Body of pancreas (tissue), 4 donors: ENCODE results near the gene DCDC2B.
A peak's percentile ranks its signal among the peaks of the same experiment; 100 is the strongest.

Experiments
- POLR2A ChIP-seq, 3 donors: fragments of 450-650 bp; IDR thresholded peaks; one replicate each; pipeline ENCODE4 v1.6.1; 2016; ENCODE audit warnings: antibody characterized with exemption in 3 of 3, mild to moderate bottlenecking in 2 of 3
- TF ChIP-seq, protein P1 (sequence below), 7 experiments: fragments of 450-650 bp in 4 of 7; fragments of 200-600 bp in 3 of 7; sonication (generic) in 3 of 7; IDR thresholded peaks; one replicate each; pipeline ENCODE4 v1.5.1; 2016 to 2019; ENCODE audit warnings: antibody characterized with exemption in 7 of 7

GRCh38 chr1:32200226-32201010 lies 8.5 kb upstream of the DCDC2B start, which contains the start of gene CCDC28B:
- TF ChIP-seq, protein P1, sequence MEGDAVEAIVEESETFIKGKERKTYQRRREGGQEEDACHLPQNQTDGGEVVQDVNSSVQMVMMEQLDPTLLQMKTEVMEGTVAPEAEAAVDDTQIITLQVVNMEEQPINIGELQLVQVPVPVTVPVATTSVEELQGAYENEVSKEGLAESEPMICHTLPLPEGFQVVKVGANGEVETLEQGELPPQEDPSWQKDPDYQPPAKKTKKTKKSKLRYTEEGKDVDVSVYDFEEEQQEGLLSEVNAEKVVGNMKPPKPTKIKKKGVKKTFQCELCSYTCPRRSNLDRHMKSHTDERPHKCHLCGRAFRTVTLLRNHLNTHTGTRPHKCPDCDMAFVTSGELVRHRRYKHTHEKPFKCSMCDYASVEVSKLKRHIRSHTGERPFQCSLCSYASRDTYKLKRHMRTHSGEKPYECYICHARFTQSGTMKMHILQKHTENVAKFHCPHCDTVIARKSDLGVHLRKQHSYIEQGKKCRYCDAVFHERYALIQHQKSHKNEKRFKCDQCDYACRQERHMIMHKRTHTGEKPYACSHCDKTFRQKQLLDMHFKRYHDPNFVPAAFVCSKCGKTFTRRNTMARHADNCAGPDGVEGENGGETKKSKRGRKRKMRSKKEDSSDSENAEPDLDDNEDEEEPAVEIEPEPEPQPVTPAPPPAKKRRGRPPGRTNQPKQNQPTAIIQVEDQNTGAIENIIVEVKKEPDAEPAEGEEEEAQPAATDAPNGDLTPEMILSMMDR (IDR thresholded peaks at IDR 0.05): no peak
- peak in 1 of 3 donors; percentile 9 for TF ChIP-seq POLR2A (IDR thresholded peaks at IDR 0.05)
